GM12875 (cell line): Measurements from ENCODE around the gene SART1.
A peak's percentile ranks its signal among the peaks of the same experiment; 100 is the strongest.
"Not testable (repeated sequence)": the region's sequence is repeated elsewhere in the genome, so short reads cannot be mapped to it uniquely, and the experiment has no call there.

Source experiments
- H3K4me3 ChIP-seq: one replicate; pipeline ENCODE4 v1.5.1; 2011; ENCODE audit warnings: low read depth, low read length, control low read depth
- TF ChIP-seq, protein P1 (sequence below): IDR thresholded peaks from 2 replicates; pipeline ENCODE4 v1.5.1; 2011; ENCODE audit warnings: low read depth, mild to moderate bottlenecking, control low read depth, inconsistent platforms, low read length, moderate library complexity, borderline replicate concordance; ENCODE audit not compliant: insufficient read depth

Gene SART1

DNA sequence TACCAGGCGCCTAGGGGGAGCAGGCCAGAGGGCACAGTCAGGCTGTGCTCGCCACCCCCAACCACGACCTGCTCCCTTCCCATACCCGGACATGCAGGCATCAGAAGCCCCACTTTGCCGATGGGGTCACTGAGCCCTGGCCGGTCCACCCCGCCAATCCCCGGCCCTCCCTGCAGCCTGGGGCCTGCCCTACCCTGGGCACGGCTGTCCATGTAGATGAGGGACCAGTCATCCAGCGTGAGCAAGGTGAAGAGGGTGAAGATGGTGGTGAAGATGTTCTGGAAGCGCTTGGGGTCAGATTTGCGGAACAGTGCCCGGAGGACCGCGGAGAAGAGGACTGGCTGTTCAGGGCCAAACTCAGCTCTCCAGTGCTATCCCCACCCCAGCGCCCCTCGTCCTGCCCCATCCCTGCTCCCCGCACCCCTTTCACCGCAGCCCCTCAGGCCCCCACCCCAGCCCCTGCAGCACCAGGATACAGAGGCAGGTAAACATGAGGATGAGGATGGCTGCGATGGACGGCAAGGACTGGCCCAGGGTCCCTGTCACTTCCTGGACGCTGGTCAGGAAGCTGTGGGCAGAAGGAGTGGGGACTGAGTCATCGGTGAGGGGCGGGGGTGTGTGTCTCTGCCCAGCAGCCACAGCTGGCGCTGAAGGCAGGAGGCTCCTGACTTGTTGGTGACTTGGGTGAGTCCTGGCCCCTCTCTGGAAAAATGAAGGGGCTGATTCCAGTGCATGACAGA is 59.3 kb downstream of the SART1 start:
- TF ChIP-seq, protein P1, sequence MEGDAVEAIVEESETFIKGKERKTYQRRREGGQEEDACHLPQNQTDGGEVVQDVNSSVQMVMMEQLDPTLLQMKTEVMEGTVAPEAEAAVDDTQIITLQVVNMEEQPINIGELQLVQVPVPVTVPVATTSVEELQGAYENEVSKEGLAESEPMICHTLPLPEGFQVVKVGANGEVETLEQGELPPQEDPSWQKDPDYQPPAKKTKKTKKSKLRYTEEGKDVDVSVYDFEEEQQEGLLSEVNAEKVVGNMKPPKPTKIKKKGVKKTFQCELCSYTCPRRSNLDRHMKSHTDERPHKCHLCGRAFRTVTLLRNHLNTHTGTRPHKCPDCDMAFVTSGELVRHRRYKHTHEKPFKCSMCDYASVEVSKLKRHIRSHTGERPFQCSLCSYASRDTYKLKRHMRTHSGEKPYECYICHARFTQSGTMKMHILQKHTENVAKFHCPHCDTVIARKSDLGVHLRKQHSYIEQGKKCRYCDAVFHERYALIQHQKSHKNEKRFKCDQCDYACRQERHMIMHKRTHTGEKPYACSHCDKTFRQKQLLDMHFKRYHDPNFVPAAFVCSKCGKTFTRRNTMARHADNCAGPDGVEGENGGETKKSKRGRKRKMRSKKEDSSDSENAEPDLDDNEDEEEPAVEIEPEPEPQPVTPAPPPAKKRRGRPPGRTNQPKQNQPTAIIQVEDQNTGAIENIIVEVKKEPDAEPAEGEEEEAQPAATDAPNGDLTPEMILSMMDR, result no peak
- no peak overlapping the region for H3K4me3 ChIP-seq

DNA sequence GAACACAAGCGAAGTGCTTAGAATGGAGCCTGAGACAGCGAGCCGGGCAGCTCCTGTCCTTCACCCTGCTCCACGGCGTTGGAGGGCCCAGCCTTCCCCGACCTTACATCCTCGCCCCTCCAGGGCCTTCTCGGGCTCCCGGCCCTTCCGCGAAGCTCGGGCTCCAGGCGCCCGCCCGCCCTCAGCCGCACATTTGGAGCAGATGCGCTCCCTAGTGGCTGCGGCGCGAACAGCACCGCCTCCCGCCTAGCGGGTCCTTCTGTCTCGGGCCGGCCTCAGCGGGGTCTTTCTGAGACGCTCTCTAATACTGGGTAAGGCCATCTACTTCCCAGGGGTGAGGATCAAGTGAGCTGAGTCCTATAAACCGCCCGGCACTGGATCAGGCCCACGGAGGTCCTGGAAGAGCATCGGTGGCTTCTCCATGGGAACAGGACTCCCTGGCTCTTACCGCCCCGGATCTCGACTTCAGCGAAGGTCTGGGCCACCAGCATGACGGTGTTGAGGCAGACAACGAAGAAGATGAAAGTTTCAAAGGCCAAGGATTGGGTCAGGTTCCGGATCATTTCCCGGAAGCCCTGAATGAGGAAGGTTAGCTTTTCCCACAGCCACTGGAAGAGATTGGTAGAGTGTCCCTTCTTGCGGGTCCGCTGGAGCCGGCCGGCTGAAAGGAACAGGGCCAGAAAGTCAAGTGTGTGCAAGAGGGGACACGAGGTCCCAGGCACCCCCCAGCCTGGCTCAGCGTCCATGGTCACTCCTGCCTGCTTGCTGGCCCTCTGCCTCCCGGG is 61.1 kb downstream of the SART1 start:
- TF ChIP-seq, protein P1, result peak; percentile 94
- no peak overlapping the region for H3K4me3 ChIP-seq

DNA sequence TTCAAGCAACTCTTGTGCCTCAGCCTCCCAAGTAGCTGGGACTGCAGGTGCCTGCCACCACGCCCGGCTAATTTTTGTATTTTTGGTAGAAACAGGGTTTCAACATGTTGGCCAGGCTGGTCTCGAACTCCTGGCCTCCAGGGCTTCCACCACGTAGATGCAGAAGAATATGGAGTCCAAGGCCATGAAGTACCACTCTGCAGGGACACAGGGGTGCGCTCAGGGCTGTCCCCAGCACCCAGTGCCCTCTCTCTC is 61.6 kb downstream of the SART1 start:
- H3K4me3 ChIP-seq, result not testable (repeated sequence)

DNA sequence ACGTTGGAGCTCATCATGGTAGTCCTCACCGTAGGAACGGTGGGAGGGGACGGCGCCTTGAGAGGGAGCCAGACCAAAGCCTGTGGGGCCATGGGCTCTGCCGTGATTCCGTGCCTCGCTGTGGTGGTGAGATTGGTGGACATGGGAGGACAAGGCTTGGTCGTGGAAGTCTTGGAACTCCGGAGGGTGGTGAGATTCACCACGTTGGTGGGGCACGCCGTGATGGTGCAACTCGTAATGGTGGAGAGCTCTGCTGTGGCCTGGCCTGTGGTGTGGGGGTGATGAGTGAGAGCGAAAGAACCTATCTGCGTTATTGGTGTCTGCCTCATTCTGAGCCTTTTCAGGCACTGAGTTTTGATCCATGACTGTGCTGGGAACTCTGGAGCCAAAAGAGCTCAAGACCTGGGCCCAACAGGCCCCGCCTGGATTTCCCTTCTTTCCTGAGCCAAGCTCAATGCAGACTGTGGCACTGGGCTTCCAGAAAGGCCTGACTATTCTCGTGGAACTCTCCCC is 64.5 kb downstream of the SART1 start, which contains the start of gene CATSPER1:
Gene CATSPER1, minus strand, starts transcription at position 463 of the 513 bp plus-strand sequence. Its CDS starts 100 bp downstream, at position 363.
- TF ChIP-seq, protein P1, result no peak
- H3K4me3 ChIP-seq, result no peak within 1 kb of the TSS
